ENCODE data around the gene RRAGC. TPM values are rescaled to one million over a fixed set of nuclear protein-coding genes. Genes with fewer than 3 reads are reported as not detected.

The RRAGC gene
- total and polyA plus RNA-seq, 9 of the 15 experiments (the other 6 are each of a cell fraction or from before 2014, with no cell fraction given): 3.9 to 16.9 (median 10.9) TPM

DNA sequence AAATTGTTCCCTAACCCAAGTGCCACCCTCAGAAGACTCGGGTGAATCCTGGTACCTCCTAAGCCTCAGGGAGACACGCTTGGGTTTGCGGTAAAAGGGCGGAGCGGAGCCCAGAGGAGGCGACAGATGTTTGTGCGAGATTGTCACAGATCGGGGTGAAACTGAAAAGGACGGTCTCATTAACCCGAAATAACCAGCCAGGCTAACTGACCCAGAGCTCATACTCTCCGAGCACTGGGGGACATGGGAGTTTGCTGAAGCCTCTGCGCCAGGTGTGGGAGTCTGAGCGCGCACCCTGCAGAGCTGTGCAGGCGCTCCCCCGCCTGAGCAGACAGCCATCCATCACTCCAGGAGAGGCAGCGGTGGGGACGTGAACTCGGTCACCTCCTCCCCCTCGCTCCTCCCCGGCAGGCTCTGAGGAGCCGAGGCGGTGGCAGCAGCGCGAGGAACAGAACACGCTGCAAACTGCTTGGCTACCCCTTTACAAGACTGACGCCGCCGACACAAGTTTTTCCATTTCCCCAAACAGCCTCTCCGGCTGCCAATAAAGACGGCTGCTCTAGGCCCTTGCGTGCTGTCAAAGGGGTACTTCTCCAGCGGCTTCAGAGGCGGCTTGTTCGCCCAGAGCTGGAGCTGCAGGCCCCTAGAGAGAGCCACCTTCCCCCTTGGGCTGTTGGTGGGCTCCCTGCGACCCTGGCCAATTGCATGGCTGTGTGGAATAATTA, 43.5 kb downstream of the RRAGC start (continued):
- TF ChIP-seq, protein P1, sequence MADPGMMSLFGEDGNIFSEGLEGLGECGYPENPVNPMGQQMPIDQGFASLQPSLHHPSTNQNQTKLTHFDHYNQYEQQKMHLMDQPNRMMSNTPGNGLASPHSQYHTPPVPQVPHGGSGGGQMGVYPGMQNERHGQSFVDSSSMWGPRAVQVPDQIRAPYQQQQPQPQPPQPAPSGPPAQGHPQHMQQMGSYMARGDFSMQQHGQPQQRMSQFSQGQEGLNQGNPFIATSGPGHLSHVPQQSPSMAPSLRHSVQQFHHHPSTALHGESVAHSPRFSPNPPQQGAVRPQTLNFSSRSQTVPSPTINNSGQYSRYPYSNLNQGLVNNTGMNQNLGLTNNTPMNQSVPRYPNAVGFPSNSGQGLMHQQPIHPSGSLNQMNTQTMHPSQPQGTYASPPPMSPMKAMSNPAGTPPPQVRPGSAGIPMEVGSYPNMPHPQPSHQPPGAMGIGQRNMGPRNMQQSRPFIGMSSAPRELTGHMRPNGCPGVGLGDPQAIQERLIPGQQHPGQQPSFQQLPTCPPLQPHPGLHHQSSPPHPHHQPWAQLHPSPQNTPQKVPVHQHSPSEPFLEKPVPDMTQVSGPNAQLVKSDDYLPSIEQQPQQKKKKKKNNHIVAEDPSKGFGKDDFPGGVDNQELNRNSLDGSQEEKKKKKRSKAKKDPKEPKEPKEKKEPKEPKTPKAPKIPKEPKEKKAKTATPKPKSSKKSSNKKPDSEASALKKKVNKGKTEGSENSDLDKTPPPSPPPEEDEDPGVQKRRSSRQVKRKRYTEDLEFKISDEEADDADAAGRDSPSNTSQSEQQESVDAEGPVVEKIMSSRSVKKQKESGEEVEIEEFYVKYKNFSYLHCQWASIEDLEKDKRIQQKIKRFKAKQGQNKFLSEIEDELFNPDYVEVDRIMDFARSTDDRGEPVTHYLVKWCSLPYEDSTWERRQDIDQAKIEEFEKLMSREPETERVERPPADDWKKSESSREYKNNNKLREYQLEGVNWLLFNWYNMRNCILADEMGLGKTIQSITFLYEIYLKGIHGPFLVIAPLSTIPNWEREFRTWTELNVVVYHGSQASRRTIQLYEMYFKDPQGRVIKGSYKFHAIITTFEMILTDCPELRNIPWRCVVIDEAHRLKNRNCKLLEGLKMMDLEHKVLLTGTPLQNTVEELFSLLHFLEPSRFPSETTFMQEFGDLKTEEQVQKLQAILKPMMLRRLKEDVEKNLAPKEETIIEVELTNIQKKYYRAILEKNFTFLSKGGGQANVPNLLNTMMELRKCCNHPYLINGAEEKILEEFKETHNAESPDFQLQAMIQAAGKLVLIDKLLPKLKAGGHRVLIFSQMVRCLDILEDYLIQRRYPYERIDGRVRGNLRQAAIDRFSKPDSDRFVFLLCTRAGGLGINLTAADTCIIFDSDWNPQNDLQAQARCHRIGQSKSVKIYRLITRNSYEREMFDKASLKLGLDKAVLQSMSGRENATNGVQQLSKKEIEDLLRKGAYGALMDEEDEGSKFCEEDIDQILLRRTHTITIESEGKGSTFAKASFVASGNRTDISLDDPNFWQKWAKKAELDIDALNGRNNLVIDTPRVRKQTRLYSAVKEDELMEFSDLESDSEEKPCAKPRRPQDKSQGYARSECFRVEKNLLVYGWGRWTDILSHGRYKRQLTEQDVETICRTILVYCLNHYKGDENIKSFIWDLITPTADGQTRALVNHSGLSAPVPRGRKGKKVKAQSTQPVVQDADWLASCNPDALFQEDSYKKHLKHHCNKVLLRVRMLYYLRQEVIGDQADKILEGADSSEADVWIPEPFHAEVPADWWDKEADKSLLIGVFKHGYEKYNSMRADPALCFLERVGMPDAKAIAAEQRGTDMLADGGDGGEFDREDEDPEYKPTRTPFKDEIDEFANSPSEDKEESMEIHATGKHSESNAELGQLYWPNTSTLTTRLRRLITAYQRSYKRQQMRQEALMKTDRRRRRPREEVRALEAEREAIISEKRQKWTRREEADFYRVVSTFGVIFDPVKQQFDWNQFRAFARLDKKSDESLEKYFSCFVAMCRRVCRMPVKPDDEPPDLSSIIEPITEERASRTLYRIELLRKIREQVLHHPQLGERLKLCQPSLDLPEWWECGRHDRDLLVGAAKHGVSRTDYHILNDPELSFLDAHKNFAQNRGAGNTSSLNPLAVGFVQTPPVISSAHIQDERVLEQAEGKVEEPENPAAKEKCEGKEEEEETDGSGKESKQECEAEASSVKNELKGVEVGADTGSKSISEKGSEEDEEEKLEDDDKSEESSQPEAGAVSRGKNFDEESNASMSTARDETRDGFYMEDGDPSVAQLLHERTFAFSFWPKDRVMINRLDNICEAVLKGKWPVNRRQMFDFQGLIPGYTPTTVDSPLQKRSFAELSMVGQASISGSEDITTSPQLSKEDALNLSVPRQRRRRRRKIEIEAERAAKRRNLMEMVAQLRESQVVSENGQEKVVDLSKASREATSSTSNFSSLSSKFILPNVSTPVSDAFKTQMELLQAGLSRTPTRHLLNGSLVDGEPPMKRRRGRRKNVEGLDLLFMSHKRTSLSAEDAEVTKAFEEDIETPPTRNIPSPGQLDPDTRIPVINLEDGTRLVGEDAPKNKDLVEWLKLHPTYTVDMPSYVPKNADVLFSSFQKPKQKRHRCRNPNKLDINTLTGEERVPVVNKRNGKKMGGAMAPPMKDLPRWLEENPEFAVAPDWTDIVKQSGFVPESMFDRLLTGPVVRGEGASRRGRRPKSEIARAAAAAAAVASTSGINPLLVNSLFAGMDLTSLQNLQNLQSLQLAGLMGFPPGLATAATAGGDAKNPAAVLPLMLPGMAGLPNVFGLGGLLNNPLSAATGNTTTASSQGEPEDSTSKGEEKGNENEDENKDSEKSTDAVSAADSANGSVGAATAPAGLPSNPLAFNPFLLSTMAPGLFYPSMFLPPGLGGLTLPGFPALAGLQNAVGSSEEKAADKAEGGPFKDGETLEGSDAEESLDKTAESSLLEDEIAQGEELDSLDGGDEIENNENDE (IDR thresholded peaks at IDR 0.05; ENCODE audit: low read depth, low read length): no peak
- TF ChIP-seq CXXC5 (CRISPR knock-in tag; IDR thresholded peaks at IDR 0.05) (peak; percentile 96), SRSF9 (IDR thresholded peaks at IDR 0.05; ENCODE audit: borderline replicate concordance, low read depth, low read length) (no peak), ZNF23 (CRISPR knock-in tag; IDR thresholded peaks at IDR 0.05) (no peak), SRF (CRISPR knock-in tag; IDR thresholded peaks at IDR 0.05) (peak in 1 of 2 experiments; percentile 58; a peak in 1 of 4 replicates), MCM3 (IDR thresholded peaks at IDR 0.05) (no peak), FOXP1 (CRISPR knock-in tag; IDR thresholded peaks at IDR 0.05) (0 out of 2 replicates have a peak, but pooled peaks have one; percentile 49), NR0B1 (IDR thresholded peaks at IDR 0.05; ENCODE audit: partially characterized antibody) (no peak), ZNF696 (CRISPR knock-in tag; conservative IDR thresholded peaks at IDR 0.05) (no peak), SNRNP70 (optimal IDR thresholded peaks at IDR 0.05; ENCODE audit: low read depth, low read length) (no peak), FOXJ3 (CRISPR knock-in tag; IDR thresholded peaks at IDR 0.05) (no peak), SOX6 (IDR thresholded peaks at IDR 0.05) (peak; percentile 92), DACH1 (IDR thresholded peaks at IDR 0.05; ENCODE audit: partially characterized antibody) (peak; percentile 75), HSF4 (CRISPR knock-in tag; IDR thresholded peaks at IDR 0.05; ENCODE audit: borderline replicate concordance) (0 out of 2 replicates have a peak, but pooled peaks have one; percentile 47), FIP1L1 (IDR thresholded peaks at IDR 0.05; ENCODE audit: low read depth, low read length, poor library complexity, severe bottlenecking) (no peak), ILF3 (IDR thresholded peaks at IDR 0.05; ENCODE audit: borderline replicate concordance) (no peak)
